ENCODE data around the gene FCN2.

Gene FCN2

GRCh38 chr9:134868751-134869553 is 11.7 kb upstream of the FCN2 start:
- no peak for DNase-seq (ENCODE audit: low read depth in 2 of 2)

- no peak for DNase-seq (ENCODE audit: low read depth in 2 of 2)
Observed at GRCh38 chr9:134869554-134870300, 10.9 kb upstream of the FCN2 start.

DNA sequence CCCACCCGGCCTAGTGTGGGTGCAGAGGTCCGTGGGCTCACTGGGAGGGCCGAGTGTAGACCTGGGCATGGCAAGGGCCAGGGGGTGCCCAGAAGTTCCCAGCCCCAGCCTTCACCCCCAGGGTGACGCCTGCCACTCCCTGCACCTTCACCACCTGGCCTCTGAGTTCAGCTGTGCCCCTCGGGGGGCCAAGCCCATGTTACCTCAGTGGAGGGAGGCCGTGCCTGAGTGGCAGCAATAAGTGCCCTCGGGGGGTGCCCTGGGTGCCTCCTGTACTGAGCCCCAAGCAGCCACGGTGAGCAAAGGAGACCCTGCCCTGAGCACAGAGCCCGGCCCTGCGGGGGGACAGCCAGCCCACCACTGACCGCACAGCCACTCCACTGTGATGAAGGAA is 10.3 kb upstream of the FCN2 start:
- DNase-seq (ENCODE audit: low read depth in 2 of 2), result no peak

DNA sequence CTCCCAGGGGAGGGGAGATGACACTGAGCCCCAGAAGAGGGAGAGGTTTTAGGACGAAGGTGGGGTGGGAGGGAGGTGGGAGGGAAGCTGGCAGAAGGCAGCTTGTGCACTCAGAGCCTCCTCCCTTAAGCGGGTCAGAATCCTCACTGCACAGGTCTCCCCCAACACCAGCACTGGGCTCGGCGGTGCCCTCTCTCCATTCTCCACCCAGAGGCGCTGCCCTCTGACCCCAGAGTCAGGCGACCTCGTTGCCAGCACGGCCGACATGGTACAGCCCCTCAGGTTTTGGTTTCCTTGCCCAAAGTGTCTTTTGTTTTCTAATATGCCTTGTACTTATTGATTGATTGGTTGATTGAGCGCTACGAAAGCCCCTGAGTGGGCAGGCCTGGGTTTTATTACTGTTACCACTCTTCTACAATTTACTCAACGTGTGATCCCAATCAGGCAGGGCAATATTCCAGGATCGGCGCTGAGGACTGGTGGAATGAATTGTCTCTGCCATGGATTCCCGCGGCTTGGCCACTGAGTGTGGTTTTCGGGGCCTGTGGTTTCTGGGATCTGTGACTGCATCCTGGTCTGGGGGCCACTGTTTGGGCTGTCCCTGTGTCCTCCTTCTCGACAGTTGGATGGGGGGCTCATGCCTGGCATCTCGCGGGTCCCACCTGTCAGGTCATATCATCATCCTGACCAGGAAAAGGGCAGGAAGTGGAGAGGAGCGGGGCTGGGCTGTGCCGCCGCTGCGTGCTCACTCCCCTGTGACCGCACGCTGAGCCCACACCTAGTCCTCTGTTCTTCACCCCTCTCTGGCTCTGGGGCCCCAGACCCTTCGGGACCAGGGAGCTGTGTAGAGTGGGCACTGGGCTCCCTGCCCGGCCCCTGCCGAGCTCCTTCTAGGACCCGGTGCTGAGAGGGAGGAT is 9.6 kb upstream of the FCN2 start:
- no peak for DNase-seq (ENCODE audit: low read depth in 2 of 2)

DNA sequence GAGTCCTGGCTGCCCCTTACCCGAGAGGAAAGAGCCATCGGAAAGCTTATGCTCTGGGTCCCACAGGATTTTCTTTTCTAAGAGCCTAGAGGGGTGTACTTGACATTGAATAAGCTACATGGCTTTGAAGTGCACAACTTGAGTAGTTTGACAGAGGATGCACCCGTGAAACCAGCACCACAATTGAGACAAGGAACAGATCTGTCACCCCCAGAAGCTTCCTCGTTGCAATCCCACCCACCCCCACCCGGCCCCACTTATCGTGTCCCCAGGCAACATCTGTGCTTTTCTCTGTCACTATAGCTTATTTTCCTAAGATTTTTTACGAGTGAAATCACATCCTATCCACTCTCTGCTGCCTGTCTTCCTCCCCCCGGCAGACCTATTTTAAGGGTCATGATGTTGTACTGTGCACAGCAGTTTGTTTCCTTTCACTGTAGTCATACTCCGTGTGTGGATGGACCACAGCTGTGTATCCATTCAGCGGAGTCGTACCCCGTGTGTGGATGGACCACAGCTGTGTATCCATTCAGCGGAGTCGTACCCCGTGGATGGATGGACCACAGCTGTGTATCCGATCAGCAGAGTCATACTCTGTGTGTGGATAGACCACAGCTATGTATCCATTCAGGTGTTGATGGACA is 8.8 kb upstream of the FCN2 start:
- DNase-seq (ENCODE audit: low read depth in 2 of 2), result no peak

DNA sequence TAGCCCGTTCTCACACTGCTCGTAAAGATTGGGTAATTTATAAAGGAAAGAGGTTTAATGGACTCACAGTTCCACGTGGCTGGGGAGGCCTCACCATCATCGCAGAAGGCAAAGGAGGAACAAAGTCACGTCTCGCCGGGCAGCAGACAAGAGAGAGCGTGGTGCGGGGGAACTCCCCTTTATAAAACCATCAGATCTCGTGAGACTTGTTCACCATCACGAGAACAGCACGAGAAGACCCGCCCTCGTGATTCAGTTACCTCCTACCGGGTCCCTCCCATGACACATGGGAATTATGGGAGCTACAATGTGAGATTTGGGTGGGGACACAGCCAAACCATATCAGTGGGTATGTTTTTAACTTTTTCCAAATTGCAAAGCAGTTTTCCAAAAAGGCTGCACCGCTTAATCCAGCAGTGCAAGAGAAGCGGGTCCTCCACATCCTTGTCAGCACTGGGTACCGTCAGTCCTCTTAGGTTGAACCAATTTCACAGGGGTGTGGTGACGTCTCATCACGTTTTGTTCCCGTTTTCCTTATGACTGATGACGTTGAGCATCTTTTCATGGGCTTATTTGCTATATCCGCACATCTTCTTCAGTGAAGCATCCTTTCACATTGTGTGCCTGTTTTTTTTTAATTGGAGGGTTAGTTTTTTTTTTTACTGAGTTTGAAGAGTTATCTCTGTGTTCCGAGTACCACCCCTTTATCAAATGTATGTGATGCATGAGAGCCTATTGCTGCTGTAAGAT is 8.0 kb upstream of the FCN2 start:
- DNase-seq (ENCODE audit: low read depth in 2 of 2), result no peak

DNA sequence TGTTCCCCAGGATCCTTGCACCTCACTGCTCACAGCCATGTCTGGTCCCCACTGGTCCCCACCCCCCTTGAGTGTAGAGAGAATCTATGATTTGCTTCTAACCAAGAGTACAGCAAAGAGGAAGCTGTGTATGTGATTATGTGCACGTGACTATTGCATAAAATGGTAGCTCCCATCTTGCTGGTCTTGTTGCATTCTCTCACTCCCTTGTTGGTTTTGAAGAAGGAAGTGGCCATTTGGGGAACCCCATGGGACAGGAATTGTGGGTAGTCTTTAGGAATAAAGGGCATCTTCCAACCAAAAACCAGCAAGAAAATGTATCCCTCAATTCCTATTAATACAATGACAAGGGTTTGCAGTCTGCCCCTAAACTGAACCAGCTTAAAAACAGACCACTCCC is 5.2 kb upstream of the FCN2 start:
- no peak for DNase-seq (ENCODE audit: low read depth in 2 of 2)

GRCh38 chr9:134877541-134877940 is 3.1 kb upstream of the FCN2 start:
- no peak for DNase-seq (ENCODE audit: low read depth in 2 of 2)

DNA sequence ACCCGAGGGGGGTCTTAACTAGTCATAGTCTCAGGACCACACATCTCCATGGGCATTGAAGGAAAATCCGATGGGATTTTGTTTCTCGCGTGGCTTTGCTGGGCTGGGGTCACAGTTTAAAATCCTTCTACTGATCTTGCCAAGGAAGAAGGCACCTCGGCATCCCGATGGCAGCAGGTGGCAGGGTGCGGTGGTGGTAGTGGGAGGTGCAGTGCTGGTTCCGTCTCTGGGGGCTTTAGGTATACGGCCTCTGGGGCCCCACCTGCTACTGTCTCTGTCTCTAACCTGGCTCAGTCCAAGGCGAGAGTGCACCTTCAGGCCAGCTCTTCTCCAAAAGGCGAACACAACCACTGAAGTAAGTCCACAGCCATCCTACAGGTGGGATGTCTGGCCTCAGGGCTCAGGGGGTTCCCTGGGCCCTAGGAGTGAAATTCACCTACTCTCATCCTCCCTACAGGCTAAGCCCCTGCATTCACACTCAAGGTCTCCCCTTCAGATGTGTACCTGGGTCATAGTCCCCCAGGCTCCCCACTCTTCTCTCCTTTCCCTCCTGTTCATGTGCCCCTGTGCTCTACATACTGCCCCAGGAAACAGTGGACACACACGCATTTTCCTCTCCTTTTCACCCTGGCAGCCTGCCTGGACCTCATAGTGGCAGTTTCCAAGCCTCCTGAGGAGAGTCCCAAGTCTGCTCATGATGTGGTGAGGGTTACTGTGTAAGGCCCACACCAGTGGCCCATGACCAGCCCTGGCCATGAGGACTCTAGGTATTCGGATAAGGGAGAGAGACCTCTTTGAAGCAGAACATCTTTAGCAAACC is 736 bp upstream of the FCN2 start:
- DNase-seq (ENCODE audit: low read depth in 2 of 2), result no peak

- no peak for DNase-seq (ENCODE audit: low read depth in 2 of 2)
Observed at GRCh38 chr9:134881313-134881670, 682 bp downstream of the FCN2 start.

DNA sequence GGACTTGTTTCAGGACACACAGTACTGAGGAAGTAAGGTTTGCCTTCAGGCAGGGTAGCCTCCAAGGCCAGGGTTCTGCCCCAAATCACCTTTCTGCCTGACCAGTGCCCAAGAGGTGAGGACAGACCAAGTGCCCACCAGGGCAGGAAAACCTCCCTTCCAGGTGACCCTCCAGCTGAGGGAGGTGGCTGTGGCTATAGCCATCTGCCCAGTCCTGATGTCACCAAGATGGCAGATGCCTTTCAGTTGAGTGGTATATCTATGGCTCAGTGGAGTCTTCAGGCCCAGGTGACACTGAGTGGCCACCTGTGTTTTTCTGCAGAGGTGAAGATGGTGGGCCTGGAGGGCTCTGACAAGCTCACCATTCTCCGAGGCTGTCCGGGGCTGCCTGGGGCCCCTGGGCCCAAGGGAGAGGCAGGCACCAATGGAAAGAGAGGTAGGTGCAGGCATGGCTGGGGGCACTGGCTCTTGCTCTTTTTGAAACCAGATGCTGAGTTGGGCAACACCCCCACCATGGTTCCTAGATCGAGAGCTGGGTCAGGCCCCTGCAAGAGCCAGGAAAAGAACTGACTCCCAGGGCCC is 1.7 kb downstream of the FCN2 start:
- DNase-seq (ENCODE audit: low read depth in 2 of 2), result no peak

- no peak for DNase-seq (ENCODE audit: low read depth in 2 of 2)
Observed at GRCh38 chr9:134883040-134883782, 2.6 kb downstream of the FCN2 start.

DNA sequence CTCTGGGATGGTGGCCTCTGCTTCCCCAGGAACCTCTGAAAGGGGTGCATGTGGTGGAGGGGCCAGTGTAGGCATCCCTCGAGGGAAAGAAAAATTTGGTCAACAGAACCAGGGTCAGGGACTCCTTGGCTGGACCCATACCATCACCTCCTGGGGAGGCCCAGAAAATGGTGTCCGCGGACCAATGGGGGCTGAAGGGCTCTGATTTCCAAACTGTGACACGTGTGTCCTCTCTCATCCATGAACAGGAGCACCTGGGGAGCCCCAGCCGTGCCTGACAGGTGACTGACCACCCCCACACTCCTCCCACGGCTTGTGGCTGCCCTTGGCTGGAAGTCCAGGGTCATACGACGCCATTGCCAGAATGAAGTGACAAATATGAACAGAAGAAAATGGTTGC is 3.9 kb downstream of the FCN2 start:
- no peak for DNase-seq (ENCODE audit: low read depth in 2 of 2)

GRCh38 chr9:134885001-134885678 is 4.5 kb downstream of the FCN2 start:
- DNase-seq (ENCODE audit: low read depth in 2 of 2), result no peak

DNA sequence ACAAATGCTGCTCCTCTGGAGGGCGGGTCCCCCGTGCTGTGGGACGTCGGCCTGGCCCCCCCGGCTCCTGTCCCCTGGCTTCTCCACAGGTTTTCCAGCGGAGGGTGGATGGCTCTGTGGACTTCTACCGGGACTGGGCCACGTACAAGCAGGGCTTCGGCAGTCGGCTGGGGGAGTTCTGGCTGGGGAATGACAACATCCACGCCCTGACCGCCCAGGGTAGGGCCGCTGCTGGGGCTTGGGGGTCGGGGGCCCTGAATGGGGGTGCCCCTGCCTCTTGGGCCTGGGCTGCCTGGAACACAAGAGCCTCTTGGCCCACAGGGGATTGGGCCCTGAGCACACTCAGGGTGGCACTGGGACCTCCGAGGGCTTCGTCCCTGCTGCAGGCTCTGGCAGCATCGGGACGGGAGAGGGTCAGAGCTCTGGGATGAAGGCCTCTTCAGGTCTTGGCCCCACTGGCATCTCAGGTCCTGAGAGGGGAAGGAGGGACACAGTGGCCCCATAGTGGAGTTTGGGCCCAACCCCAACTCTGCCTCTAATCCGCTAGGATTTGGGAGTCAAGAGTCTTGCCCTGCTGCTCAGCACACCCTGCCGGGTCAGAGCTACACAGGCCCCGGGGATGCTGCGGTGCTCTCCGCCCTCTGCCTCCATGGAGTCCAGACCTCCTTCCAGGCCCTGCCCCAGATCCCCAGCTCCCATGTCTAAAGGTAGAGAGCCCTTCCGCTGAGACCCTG is 5.2 kb downstream of the FCN2 start:
- DNase-seq (ENCODE audit: low read depth in 2 of 2), result no peak

DNA sequence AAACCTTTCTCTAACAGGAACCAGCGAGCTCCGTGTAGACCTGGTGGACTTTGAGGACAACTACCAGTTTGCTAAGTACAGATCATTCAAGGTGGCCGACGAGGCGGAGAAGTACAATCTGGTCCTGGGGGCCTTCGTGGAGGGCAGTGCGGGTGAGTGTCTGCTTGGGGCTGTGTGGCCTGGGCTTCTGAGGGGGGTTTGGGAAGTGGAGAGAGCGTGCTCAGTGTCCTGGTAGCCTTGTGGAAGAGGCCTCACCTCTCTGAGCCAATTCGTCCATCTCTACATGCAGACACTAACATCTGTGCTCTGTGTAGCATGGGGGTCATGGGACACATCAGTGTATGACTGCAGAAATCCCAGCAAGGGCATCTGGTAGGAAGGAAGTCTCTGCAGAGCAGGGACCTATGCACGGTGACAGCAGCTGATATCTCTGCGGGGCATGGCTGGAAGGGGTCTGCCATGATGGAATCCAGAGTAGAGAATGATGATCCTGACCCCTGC is 5.9 kb downstream of the FCN2 start:
- DNase-seq (ENCODE audit: low read depth in 2 of 2), result no peak

GRCh38 chr9:134887219-134887618 is 6.6 kb downstream of the FCN2 start:
- no peak for DNase-seq (ENCODE audit: low read depth in 2 of 2)
